ENCODE results near the gene PCSK2. TPM values are rescaled to one million over a fixed set of nuclear protein-coding genes. Genes with fewer than 3 reads are reported as not detected.
A peak's percentile ranks its signal among the peaks of the same experiment; 100 is the strongest.

PCSK2 gene
- total RNA-seq, 1 donor from 2014 or later, result not detected

DNA sequence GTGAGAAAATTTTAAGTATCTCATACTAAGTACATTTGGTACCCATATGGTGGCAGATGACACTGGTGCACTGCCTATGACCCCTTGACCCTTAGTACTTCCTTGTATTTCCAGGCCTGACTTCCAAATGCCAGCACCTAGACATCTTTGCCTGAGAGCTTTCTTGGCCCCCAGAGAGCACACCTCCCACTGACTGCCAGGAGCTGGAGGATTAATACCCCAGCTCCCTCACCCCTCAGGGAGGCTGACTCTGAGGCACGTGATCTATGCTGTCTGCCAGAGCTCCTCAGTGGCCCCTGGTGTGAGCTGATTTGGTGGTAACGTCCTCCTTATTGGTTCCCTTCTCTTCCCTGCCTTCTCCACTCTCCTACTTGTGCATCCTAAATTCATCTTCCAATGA lies 266.3 kb downstream of the PCSK2 start:
- no peak for DNase-seq (ENCODE audit: low spot score)
- Mint-ChIP-seq H3K36me3 (ENCODE audit: low read depth) (no peaks in the 10 kb centered on the region), H3K27ac (no peak overlapping the region), H3K27me3 (ENCODE audit: low read depth) (no peaks in the 10 kb centered on the region), H3K4me3 (ENCODE audit: low read depth) (no peak overlapping the region), H3K9me3 (no peaks in the 10 kb centered on the region), H3K4me1 (ENCODE audit: low read depth) (no peaks in the 10 kb centered on the region)
- intact Hi-C loops (cut with micrococcal nuclease), result no loop called here

DNA sequence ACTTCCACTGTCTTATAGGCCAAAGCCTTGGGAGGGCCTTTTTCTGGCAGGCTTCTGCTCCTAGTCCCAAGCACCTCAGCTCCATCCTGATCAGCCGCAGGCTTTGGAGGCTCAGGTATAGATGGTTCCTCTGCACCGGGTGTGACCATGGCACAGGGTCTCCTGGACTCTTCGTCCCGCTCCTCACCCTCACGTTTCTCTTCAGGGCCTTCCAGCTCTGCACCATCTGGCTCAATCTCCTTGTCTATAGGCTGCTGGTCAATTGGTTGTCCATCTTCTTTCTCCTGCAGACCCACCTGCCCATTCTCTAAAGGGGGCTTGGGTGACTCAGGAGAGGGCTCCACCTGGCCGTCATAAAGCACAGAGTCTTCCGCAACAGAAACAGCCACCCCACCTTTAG lies 267.4 kb downstream of the PCSK2 start:
- DNase-seq (ENCODE audit: low spot score), result no peak
- Mint-ChIP-seq H3K27me3 (ENCODE audit: low read depth) (no peaks in the 10 kb centered on the region), H3K27ac (no peak overlapping the region), H3K9me3 (no peaks in the 10 kb centered on the region), H3K4me3 (ENCODE audit: low read depth) (no peak overlapping the region), H3K36me3 (ENCODE audit: low read depth) (no peaks in the 10 kb centered on the region), H3K4me1 (ENCODE audit: low read depth) (no peaks in the 10 kb centered on the region)
- intact Hi-C loops (cut with micrococcal nuclease), result no loop called here

DNA sequence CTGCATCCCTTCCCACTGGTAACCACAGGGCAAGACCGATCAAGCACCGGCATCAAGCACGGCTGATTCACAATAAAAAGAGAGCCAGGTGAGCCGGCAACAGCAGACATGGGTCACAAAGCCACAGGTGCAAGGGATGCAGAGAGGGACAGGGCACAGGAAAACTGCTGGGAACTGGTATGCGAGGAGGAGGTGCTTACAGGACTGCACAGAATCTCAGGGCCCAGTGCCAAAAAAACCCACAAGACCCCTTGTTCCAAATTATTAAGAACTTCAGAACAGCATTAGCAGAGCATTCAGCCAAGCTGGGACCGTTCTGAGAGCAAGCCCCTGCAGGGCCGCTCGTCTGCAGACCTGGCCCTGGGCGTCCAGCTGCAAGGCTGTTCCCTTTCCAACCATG lies 269.0 kb downstream of the PCSK2 start:
- no peaks in the 10 kb centered on the region for H3K4me1 Mint-ChIP-seq (ENCODE audit: low read depth)
- no peak overlapping the region for H3K4me3 Mint-ChIP-seq (ENCODE audit: low read depth)
- no peaks in the 10 kb centered on the region for H3K9me3 Mint-ChIP-seq
- intact Hi-C loops (cut with micrococcal nuclease), result no loop called here
- DNase-seq (ENCODE audit: low spot score), result no peak
- no peaks in the 10 kb centered on the region for H3K36me3 Mint-ChIP-seq (ENCODE audit: low read depth)
- no peaks in the 10 kb centered on the region for H3K27me3 Mint-ChIP-seq (ENCODE audit: low read depth)
- no peak overlapping the region for H3K27ac Mint-ChIP-seq

DNA sequence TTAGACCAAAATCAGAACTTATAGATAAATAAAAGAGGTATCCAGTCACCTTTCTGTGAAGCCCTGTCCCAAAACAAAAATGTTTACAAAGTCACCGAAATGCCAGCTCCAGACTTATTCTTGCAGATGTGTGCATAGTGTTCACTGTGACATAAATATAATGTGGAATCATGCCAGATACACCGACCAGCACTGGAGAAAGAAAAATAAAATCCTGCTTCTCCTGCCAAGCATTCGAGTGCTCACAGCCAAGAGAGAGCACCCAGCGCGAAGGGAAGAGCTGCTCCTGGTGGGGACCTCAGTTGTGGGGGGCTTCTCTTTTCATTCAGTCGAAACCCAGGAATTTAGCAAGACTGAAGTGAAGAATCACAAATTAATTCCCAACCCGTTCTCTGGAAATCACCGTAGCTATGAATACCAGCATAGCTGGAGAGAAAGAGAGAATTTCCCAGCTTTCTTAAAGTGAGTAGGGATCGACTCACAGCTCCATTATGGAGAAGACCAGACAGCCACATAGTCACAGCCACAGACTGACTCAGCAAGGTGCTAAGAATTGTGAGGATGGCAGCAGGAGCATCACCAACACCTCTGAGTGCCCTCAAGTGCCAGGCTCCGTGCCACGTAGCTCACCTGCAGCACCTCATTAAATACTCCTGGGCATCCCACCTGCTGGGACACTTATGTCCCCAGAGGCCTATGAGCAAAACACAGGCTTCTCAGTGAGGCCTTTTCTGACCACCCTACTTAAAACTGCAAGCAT lies 271.2 kb downstream of the PCSK2 start:
- intact Hi-C loops (cut with micrococcal nuclease), result no loop called here
- Mint-ChIP-seq H3K27me3 (ENCODE audit: low read depth) (peaks cover 6% of the 10 kb centered on the region), H3K9me3 (no peaks in the 10 kb centered on the region), H3K4me1 (ENCODE audit: low read depth) (no peaks in the 10 kb centered on the region), H3K27ac (no peak overlapping the region), H3K36me3 (ENCODE audit: low read depth) (no peaks in the 10 kb centered on the region), H3K4me3 (ENCODE audit: low read depth) (no peak overlapping the region)
- DNase-seq (ENCODE audit: low spot score), result no peak

DNA sequence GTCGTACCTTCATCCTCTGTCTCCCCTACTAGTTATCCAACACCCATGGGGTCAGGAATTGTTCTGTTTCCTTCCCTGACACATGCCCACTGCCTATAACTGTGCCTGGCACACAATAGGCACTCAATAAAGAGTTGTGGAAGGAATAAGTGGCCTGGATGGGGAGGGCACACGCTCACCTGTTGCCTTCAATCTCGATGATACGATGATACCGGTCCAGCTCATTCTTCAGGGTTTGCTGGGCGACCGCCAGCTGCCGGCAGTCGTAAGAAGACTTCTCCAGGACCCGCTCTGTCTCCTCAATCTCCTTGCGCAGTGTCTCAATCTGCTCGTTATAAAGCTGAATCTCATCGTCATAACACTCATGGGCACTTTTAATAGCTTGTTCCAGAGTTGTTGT lies 271.8 kb downstream of the PCSK2 start:
- Mint-ChIP-seq H3K27ac (no peak overlapping the region), H3K4me1 (ENCODE audit: low read depth) (peaks cover 4% of the 10 kb centered on the region), H3K9me3 (no peaks in the 10 kb centered on the region), H3K4me3 (ENCODE audit: low read depth) (no peak overlapping the region), H3K36me3 (ENCODE audit: low read depth) (no peaks in the 10 kb centered on the region), H3K27me3 (ENCODE audit: low read depth) (peaks cover 6% of the 10 kb centered on the region)
- intact Hi-C loops (cut with micrococcal nuclease), result no loop called here
- DNase-seq (ENCODE audit: low spot score), result no peak

DNA sequence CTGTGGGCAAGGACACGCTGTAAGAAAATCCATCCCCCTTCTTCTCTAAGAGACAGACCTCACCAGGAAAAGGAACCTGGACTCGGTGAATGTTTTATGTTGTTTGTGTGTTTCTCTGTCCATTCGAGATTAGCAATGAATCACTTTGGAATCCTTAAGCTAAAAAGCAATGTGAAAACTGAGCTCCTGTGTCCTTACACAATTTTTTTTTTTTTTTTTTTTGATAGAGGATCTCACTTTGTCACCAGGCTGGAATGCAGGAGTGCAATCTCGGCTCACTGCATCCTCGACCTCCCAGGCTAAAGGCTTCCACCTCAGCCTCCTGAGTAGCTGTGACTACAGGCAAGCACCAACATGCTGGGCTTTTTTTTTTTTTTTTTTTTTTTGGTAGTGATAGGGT lies 272.2 kb downstream of the PCSK2 start:
- no peaks in the 10 kb centered on the region for H3K9me3 Mint-ChIP-seq
- no peak for DNase-seq (ENCODE audit: low spot score)
- no peaks in the 10 kb centered on the region for H3K36me3 Mint-ChIP-seq (ENCODE audit: low read depth)
- no peak overlapping the region for H3K4me3 Mint-ChIP-seq (ENCODE audit: low read depth)
- H3K27ac Mint-ChIP-seq, result no peak overlapping the region
- intact Hi-C loops (cut with micrococcal nuclease), result no loop called here
- H3K4me1 Mint-ChIP-seq (ENCODE audit: low read depth), result peaks cover 8% of the 10 kb centered on the region
- H3K27me3 Mint-ChIP-seq (ENCODE audit: low read depth), result peaks cover 6% of the 10 kb centered on the region

DNA sequence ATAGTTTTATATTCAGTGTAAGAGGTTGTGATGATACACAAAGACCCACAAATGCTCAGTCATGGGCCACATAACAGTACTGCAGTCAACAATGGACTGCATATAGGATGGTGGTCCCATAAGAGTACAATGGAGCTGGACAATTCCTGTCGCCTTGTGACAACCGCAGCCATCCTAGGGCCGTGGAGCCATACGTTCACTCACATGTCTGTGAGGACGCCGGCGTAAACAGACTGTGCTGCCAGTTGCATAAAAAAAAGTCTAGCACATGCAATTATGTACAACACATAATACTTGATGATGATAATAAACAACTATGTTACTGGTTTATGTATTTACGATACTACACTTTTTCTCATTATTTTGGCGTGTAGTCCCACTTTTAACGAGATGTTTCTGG lies 273.4 kb downstream of the PCSK2 start:
- Mint-ChIP-seq H3K27ac (no peak overlapping the region), H3K4me1 (ENCODE audit: low read depth) (peaks cover 20% of the 10 kb centered on the region), H3K27me3 (ENCODE audit: low read depth) (peaks cover 6% of the 10 kb centered on the region), H3K9me3 (no peaks in the 10 kb centered on the region), H3K36me3 (ENCODE audit: low read depth) (no peaks in the 10 kb centered on the region), H3K4me3 (ENCODE audit: low read depth) (no peak overlapping the region)
- DNase-seq (ENCODE audit: low spot score), result no peak
- intact Hi-C loops (cut with micrococcal nuclease), result no loop called here

DNA sequence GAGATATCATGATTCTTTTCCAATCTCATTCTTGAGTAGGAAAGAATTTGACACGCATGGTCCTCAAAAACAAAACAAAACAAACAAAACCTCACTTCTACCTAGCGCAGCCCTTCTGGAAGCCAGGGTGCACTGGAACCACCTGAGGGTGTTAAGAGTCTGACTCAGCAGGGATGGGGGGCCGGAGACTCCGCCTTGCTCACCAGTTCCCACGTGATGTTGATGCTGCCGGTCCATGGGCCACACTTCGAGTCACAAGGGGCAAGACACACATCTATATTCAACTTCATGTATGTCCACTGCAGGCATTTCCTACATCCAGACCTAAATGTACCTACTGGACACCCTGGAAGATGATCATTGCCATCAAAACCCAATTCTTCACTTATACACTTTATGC lies 274.0 kb downstream of the PCSK2 start:
- Mint-ChIP-seq H3K27ac (no peak overlapping the region), H3K36me3 (ENCODE audit: low read depth) (no peaks in the 10 kb centered on the region), H3K4me1 (ENCODE audit: low read depth) (peaks cover 25% of the 10 kb centered on the region), H3K9me3 (no peaks in the 10 kb centered on the region), H3K27me3 (ENCODE audit: low read depth) (peaks cover 6% of the 10 kb centered on the region), H3K4me3 (ENCODE audit: low read depth) (no peak overlapping the region)
- DNase-seq (ENCODE audit: low spot score), result no peak
- intact Hi-C loops (cut with micrococcal nuclease), result no loop called here

DNA sequence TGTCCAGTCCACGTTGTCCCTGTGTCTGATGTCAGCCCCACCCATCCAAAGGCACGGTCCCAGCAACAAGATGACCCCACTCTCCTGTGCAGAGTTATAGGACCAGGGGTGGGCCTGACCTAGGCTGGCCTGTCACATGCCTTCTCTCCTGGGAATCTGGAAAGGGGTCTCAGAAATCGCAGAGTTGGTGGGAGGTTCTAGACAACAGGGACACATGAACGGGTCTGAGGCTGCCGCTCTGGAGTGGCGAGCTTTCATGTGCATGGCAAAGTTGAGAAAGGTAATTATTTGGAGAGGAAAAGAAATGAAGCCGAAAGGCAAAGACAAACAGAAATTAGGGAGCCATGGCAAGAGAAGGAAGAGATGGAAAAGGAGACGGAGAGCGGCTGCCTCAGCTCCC lies 274.9 kb downstream of the PCSK2 start:
- H3K27ac Mint-ChIP-seq, result no peak overlapping the region
- DNase-seq (ENCODE audit: low spot score), result no peak
- H3K4me3 Mint-ChIP-seq (ENCODE audit: low read depth), result no peak overlapping the region
- no peaks in the 10 kb centered on the region for H3K9me3 Mint-ChIP-seq
- intact Hi-C loops (cut with micrococcal nuclease), result no loop called here
- H3K27me3 Mint-ChIP-seq (ENCODE audit: low read depth), result peaks cover 6% of the 10 kb centered on the region
- H3K36me3 Mint-ChIP-seq (ENCODE audit: low read depth), result no peaks in the 10 kb centered on the region
- peaks cover 29% of the 10 kb centered on the region for H3K4me1 Mint-ChIP-seq (ENCODE audit: low read depth)

DNA sequence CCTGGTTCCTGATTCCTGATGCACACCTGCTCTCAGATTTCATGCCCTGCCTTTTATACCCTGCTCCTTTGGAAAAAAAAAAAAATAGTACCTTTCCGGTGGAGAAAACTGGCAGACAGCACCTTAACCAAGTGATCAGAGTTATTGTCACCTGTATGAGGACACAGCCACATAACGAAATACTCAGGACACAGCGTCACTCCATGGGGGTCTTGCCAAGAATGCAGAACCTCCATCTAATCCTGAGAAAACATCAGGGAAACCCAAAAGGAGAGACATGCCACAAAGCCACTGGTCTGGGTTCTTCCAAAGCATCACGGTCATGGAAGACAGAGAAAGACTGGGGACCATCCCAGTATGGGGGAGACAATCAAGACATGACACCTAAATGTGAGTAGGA lies 275.3 kb downstream of the PCSK2 start:
- DNase-seq (ENCODE audit: low spot score), result no peak
- H3K27ac Mint-ChIP-seq, result no peak overlapping the region
- intact Hi-C loops (cut with micrococcal nuclease), result no loop called here

DNA sequence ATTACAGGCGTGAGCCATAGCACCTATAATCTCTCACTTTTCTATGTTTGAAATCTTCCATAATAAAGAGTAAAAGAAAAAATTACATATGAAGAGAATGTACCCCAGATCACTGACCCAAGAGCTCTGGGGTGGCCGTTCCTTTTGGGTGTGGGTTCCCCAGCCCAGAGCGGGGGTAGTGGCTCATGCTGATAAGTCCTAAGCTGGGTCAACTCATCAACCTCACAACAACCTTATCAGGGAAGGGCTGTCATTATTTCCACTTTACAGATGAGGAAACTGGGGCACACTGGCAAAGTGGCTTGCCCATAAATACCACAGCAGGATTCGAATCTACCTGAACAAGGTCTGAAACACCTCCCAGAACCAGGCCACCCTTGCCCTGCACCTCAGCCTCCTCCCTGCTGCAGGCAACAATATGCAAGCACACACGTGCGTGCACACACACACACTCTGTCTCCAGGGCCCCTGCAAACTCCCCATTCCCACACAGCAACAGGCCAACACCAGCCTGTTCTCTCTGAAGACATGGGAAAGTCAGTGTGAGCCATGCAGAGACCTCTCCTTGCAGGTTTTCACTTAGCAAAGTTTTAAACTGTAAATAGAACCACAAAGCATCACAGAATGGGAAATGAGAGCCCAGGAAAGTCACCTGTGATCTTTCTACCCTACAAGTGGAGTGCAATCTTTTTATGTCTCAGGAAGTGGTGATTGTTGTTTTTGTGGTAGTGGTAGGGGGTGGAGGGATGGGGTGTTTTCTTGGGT lies 276.6 kb downstream of the PCSK2 start:
- H3K9me3 Mint-ChIP-seq, result no peaks in the 10 kb centered on the region
- H3K36me3 Mint-ChIP-seq (ENCODE audit: low read depth), result no peaks in the 10 kb centered on the region
- no peak overlapping the region for H3K4me3 Mint-ChIP-seq (ENCODE audit: low read depth)
- H3K4me1 Mint-ChIP-seq (ENCODE audit: low read depth), result peaks cover 42% of the 10 kb centered on the region
- H3K27ac Mint-ChIP-seq, result no peak overlapping the region
- DNase-seq (ENCODE audit: low spot score), result no peak
- intact Hi-C loops (cut with micrococcal nuclease), result loop anchor here (2.0 kb wide), 4 partner anchors 67 to 773 kb away; partner anchors contain the start of gene DSTN
- H3K27me3 Mint-ChIP-seq (ENCODE audit: low read depth), result peaks cover 10% of the 10 kb centered on the region

More for the DNA sequence above, 275.3 kb downstream of the PCSK2 start:
- peaks cover 6% of the 10 kb centered on the region for H3K27me3 Mint-ChIP-seq (ENCODE audit: low read depth)
- H3K9me3 Mint-ChIP-seq, result no peaks in the 10 kb centered on the region
- peaks cover 32% of the 10 kb centered on the region for H3K4me1 Mint-ChIP-seq (ENCODE audit: low read depth)
- no peaks in the 10 kb centered on the region for H3K36me3 Mint-ChIP-seq (ENCODE audit: low read depth)
- H3K4me3 Mint-ChIP-seq (ENCODE audit: low read depth), result no peak overlapping the region

DNA sequence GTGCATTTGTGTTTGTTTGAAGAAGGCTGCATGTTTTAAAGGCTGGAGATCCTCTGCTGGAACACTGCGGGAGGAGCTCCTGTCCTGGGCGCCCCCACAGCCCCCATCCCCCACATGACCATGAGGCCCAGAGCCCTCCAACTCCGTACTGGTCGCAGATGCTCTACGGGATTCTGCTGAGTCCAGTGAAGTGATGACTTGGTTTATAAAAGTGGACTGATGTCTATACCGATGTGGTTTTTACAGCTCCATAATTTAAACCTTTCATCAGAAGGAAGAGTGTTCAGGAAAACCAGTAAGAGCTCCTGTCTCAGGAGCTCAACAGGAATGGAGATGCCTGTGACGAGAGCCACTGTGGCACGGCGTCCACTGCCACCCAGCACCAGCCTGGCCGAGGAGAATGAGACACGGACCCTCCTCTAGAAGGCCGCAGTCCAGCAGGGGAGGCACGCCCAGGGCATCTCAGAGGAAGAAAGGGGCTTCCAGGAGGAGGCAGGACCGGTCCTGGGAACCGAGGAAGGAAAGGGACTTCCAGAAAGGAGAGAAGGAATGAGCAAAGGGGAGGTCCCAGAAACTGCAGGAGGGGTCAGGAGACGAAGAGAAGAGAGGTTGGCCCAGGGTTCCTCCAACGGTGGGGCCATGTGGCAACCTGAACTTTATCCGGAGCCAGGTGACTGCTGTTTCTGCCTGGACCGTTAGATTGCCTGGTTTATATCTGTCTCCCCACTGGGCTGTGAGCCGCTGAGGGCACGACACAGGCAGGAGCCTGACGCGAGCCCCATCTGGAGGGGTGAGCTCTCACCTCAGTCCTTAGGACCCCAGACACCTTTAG lies 277.4 kb downstream of the PCSK2 start:
- H3K27ac Mint-ChIP-seq, result peak overlapping the region; percentile 88
- peak; percentile 17 for DNase-seq (ENCODE audit: low spot score)
- intact Hi-C loops (cut with micrococcal nuclease), result loop anchor here (2.0 kb wide), 4 partner anchors 67 to 773 kb away; partner anchors contain the start of gene DSTN
- H3K9me3 Mint-ChIP-seq, result no peaks in the 10 kb centered on the region
- H3K4me1 Mint-ChIP-seq (ENCODE audit: low read depth), result peaks cover 42% of the 10 kb centered on the region
- H3K27me3 Mint-ChIP-seq (ENCODE audit: low read depth), result peaks cover 10% of the 10 kb centered on the region
- H3K4me3 Mint-ChIP-seq (ENCODE audit: low read depth), result peak overlapping the region; percentile 83
- no peaks in the 10 kb centered on the region for H3K36me3 Mint-ChIP-seq (ENCODE audit: low read depth)

Measured in activated T-helper 2 cell treated with anti-CD3 and anti-CD28 coated beads, Interferon-gamma antibody, Interleukin-2, Interleukin-4, amounts not matched to agents 10 μg/mL and 5 μg/mL and 100 μg/mL, durations not matched to agents 14 hours and 24 hours and 36 hours (primary cell).